Pancreas (tissue), 10 donors: ENCODE results near the gene OR2S2. TPM values are rescaled to one million over a fixed set of nuclear protein-coding genes. Genes with fewer than 3 reads are reported as not detected.

ENCODE experiments used
- ATAC-seq, 4 donors: fragments of 200-7000 bp; cut with Tn5 transposase; one replicate each; pipeline versions ENCODE4 v1.8.0 to v1.9.1; 2020; ENCODE audit warnings: mild to moderate bottlenecking in 4 of 4, moderate library complexity in 4 of 4
- DNase-seq, 6 donors: peaks; one replicate each; pipeline ENCODE4 v3.0.0-alpha.2; 2020
- FAIRE-seq: peaks from 2 replicates; lab custom pipeline; 2012; peaks lifted over from hg19 to GRCh38; lab: Jason Lieb, UNC
- H3K27ac ChIP-seq, 4 donors: fragments of 200-600 bp; sonication (generic); 1 replicate in 3 of 4; 2 replicates in 1 of 4; pipeline versions ENCODE4 v1.5.0 to v1.8.0; 2020
- H3K27me3 ChIP-seq, 4 donors: fragments of 200-600 bp; one replicate each; pipeline ENCODE4 v1.8.0; 2021
- H3K36me3 ChIP-seq, 3 donors: fragments of 200-600 bp; sonication (generic) in 1 of 3; one replicate each; pipeline versions ENCODE4 v1.5.0 to v1.8.0; 2020 to 2021
- H3K4me1 ChIP-seq, 3 donors: fragments of 200-600 bp; one replicate each; pipeline ENCODE4 v1.8.0; 2021
- H3K4me3 ChIP-seq, 4 donors: fragments of 200-600 bp; sonication (generic) in 2 of 4; one replicate each; pipeline versions ENCODE4 v1.5.0 to v1.8.0; 2020 to 2021
- H3K9me3 ChIP-seq, 4 donors: fragments of 200-600 bp; one replicate each; pipeline ENCODE4 v1.8.0; 2021
- CTCF ChIP-seq, 4 donors: fragments of 200-600 bp; sonication (generic) in 3 of 4; IDR thresholded peaks; one replicate each; pipeline versions ENCODE4 v1.5.0 to v1.8.0; 2021; ENCODE audit warnings: antibody characterized with exemption in 4 of 4
- WGBS, 2 donors: extraction: QIAGEN DNeasy Blood & Tissue Kit; methylation state at CpG; one replicate each; pipeline ENCODE4 v1.1.7; 2013; 5-methylcytosine and 5-hydroxymethylcytosine counted together
- intact Hi-C, 3 donors: fragments of 100-400 bp; cut with DNase I; formaldehyde crosslinking; loops; one replicate each; pipeline versions ENCODE4 v1.11.1 to v1.14.2; 2022
- polyA plus RNA-seq, 2 donors: library from polyadenylated mRNA; stranded (reverse); fragments of 200-250 nt; gene quantifications; one replicate each; pipeline ENCODE4 v1.2.3, GENCODE V29; 2013
- total RNA-seq, 6 donors: library from RNA; stranded (reverse); fragmentation: NEBNext Ultra II Directional in 4 of 6; extraction: Animal tissue kit (Norgen Biotek cat#: 25700) in 4 of 6; gene quantifications; one replicate each; pipeline versions ENCODE4 v1.2.1 to v1.2.4, GENCODE V29; 2021 to 2023
- donor health status: healthy with polysubstance abuse.
- donor health status: DM: no; HTN: no; CAD: no; lungs with moderate emphysema.
- donor health status: DM: no; HTN: no; CAD: no.
- donor health status: control.
- donor health status: control.
- donor health status: Bipolar disorder and iron deficiency.
- donor health status: DM: yes; HTN: yes; CAD: no.
- donor health status: DM: no; HTN: no; CAD: no.
- donor health status: DM: no; HTN: no; CAD: no.
- donor health status: DM: yes; HTN: yes; CAD: no.

OR2S2 gene
- total and polyA plus RNA-seq, 8 donors: not detected

- no peak for TF ChIP-seq CTCF (IDR thresholded peaks at IDR 0.05)
- ATAC-seq (no peak), DNase-seq (peak in 1 of 6 donors; percentile 32), FAIRE-seq (no peak)
- Histone ChIP-seq H3K27me3 (no peaks in the 10 kb centered on the region), H3K9me3 (no peaks in the 10 kb centered on the region), H3K4me1 (peaks cover 4 to 8% (median 6%) of the 10 kb centered on the region in 3 donors), H3K4me3 (no peak overlapping the region), H3K27ac (no peak overlapping the region), H3K36me3 (no peaks in the 10 kb centered on the region)
- 76 to 86% methylated on average over 10 of the region's 10 CpGs for WGBS, 2 donors
- intact Hi-C loops: no loop called here
These were observed 45.1 kb downstream of the OR2S2 start for GRCh38 chr9:35912791-35913400.

GRCh38 chr9:35911690-35912089 is 46.3 kb downstream of the OR2S2 start:
- ATAC-seq (no peak), DNase-seq (peak in 1 of 6 donors; percentile 36), FAIRE-seq (no peak)
- Histone ChIP-seq H3K4me3 (no peak overlapping the region), H3K27me3 (no peaks in the 10 kb centered on the region), H3K4me1 (peaks cover 4 to 13% (median 6%) of the 10 kb centered on the region in 3 donors), H3K27ac (no peak overlapping the region), H3K36me3 (no peaks in the 10 kb centered on the region), H3K9me3 (no peaks in the 10 kb centered on the region)
- intact Hi-C loops: no loop called here
- 78 to 89% methylated on average over 9 to 10 of the region's 10 CpGs for WGBS, 2 donors
- no peak for TF ChIP-seq CTCF (IDR thresholded peaks at IDR 0.05)

- Histone ChIP-seq H3K27ac (no peak overlapping the region), H3K27me3 (no peaks in the 10 kb centered on the region), H3K4me3 (no peak overlapping the region), H3K4me1 (peaks cover 6 to 14% (median 8%) of the 10 kb centered on the region in 3 donors), H3K36me3 (no peaks in the 10 kb centered on the region), H3K9me3 (no peaks in the 10 kb centered on the region)
- WGBS, 2 donors: 59 to 76% methylated on average over 14 of the region's 14 CpGs
- FAIRE-seq: no peak
- DNase-seq: peak in 2 of 6 donors; percentile 30 to 38
- no peak for TF ChIP-seq CTCF (IDR thresholded peaks at IDR 0.05)
- ATAC-seq: peak in 3 of 4 donors; percentile 3 to 32 (median 7)
- intact Hi-C loops: no loop called here
These were observed 47.2 kb downstream of the OR2S2 start for GRCh38 chr9:35910613-35911359.

- DNase-seq (peak in 1 of 6 donors; percentile 52), FAIRE-seq (no peak), ATAC-seq (no peak)
- intact Hi-C loops: no loop called here
- no peaks in the 10 kb centered on the region for H3K36me3 ChIP-seq
- H3K4me3 ChIP-seq: no peak overlapping the region
- TF ChIP-seq CTCF (IDR thresholded peaks at IDR 0.05): no peak
- WGBS, 2 donors: 79 to 82% methylated on average over 34 of the region's 34 CpGs
- H3K4me1 ChIP-seq: peaks cover 6 to 14% (median 9%) of the 10 kb centered on the region in 3 donors
- H3K9me3 ChIP-seq: no peaks in the 10 kb centered on the region
- no peaks in the 10 kb centered on the region for H3K27me3 ChIP-seq
- peak overlapping the region in 3 of 4 donors; percentile 8 to 60 (median 51) for H3K27ac ChIP-seq
These were observed 48.0 kb downstream of the OR2S2 start for GRCh38 chr9:35909687-35910612.
